Karpas-422 (cell line): ENCODE measurements around the gene TFF3. TPM values are rescaled to one million over a fixed set of nuclear protein-coding genes. Genes with fewer than 3 reads are reported as not detected.

Experiments
- DNase-seq: peaks from one replicate; pipeline ENCODE4 v3.0.0-alpha.2; 2015
- H2AFZ ChIP-seq: fragments of 200-600 bp; sonication (generic); 2 replicates; pipeline ENCODE4 v1.6.1; 2014; ENCODE audit warnings: antibody characterized with exemption, low read length, mixed read lengths
- H3K27ac ChIP-seq: fragments of 200-600 bp; sonication (generic); 2 replicates; pipeline ENCODE4 v1.5.1; 2014; ENCODE audit warnings: mild to moderate bottlenecking, low read length, moderate library complexity
- H3K27me3 ChIP-seq: fragments of 200-600 bp; sonication (generic); 2 replicates; pipeline ENCODE4 v1.6.1; 2014; ENCODE audit warnings: low read length, mixed read lengths
- H3K36me3 ChIP-seq: fragments of 200-600 bp; sonication (generic); 2 replicates; pipeline ENCODE4 v1.6.1; 2014; ENCODE audit warnings: low read length, mixed read lengths; ENCODE audit not compliant: insufficient read depth
- H3K4me1 ChIP-seq: fragments of 200-600 bp; sonication (generic); 2 replicates; pipeline ENCODE4 v1.6.1; 2014; ENCODE audit warnings: mild to moderate bottlenecking, low read length, mixed read lengths
- H3K4me2 ChIP-seq: fragments of 200-600 bp; sonication (generic); 2 replicates; pipeline ENCODE4 v1.6.1; 2014; ENCODE audit warnings: low read length, low read depth, mild to moderate bottlenecking; ENCODE audit not compliant: poor library complexity, severe bottlenecking
- H3K4me3 ChIP-seq: fragments of 200-600 bp; sonication (generic); 2 replicates; pipeline ENCODE4 v1.5.1; 2014; ENCODE audit warnings: mild to moderate bottlenecking, antibody characterized with exemption, low read length, mixed read lengths
- H3K79me2 ChIP-seq: fragments of 200-600 bp; sonication (generic); 2 replicates; pipeline ENCODE4 v1.6.1; 2014; ENCODE audit warnings: mild to moderate bottlenecking, low read length, mixed read lengths
- H3K9ac ChIP-seq: fragments of 200-600 bp; sonication (generic); 2 replicates; pipeline ENCODE4 v1.6.0; 2014; ENCODE audit warnings: low read length
- H3K9me2 ChIP-seq: fragments of 200-600 bp; sonication (generic), shearing (Covaris generic); replicated peaks from 2 replicates; pipeline ENCODE4 v1.6.0; 2014; ENCODE audit warnings: mild to moderate bottlenecking, low read length, moderate library complexity; ENCODE audit not compliant: insufficient read depth
- H3K9me3 ChIP-seq: fragments of 300-700, 200-600 bp; sonication (generic); 2 replicates; pipeline ENCODE4 v1.6.1; 2014; ENCODE audit warnings: low read length, mixed read lengths
- H4K20me1 ChIP-seq: fragments of 200-600 bp; sonication (generic); 2 replicates; pipeline ENCODE4 v1.6.1; 2014; ENCODE audit warnings: mild to moderate bottlenecking, antibody characterized with exemption, low read length, low read depth; ENCODE audit not compliant: insufficient read depth
- total RNA-seq: library from RNA; depleted of rRNA; stranded (reverse); fragments of >200 nt; shearing (Covaris generic); gene quantifications from 2 replicates; pipeline ENCODE4 v1.2.3, GENCODE V29; 2014; ENCODE audit warnings: low replicate concordance

TFF3 gene
- total RNA-seq, 1 experiment from 2014 or later: not detected

DNA sequence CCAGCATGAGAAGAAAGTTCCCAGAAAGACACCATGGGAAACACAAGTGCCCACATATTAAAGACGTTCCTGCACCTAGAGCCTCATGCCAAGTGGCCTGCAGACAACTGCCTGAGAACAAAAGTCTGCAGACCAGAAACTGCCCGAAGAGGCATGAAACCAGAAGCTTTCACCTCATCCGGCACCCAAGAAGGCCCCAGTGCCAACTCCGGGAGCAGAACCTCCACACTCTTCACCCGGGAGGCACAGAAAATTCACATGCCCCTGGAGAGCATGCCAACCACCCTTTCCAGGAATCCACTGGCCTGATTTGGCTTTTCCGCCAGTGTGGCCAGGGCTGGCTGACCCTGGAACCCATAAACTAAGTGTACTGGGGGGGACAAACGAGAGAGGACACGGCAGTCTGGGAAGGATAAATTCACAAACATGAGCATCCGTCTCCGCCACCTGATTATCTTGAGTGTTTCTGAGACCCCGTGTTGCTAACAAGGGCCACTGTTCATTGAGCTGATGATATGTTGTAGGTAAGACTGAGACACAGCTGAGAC lies 28.8 kb upstream of the TFF3 start:
- no peaks in the 10 kb centered on the region for H3K79me2 ChIP-seq
- no peaks in the 10 kb centered on the region for H3K9me2 ChIP-seq
- H4K20me1 ChIP-seq: no peaks in the 10 kb centered on the region
- no peak overlapping the region for H3K9ac ChIP-seq
- no peaks in the 10 kb centered on the region for H3K4me1 ChIP-seq
- DNase-seq: no peak
- H3K9me3 ChIP-seq: no peaks in the 10 kb centered on the region
- H2AFZ ChIP-seq: no peak overlapping the region
- no peaks in the 10 kb centered on the region for H3K36me3 ChIP-seq
- H3K27ac ChIP-seq: no peak overlapping the region
- no peaks in the 10 kb centered on the region for H3K27me3 ChIP-seq
- H3K4me3 ChIP-seq: no peak overlapping the region
- no peak overlapping the region for H3K4me2 ChIP-seq

DNA sequence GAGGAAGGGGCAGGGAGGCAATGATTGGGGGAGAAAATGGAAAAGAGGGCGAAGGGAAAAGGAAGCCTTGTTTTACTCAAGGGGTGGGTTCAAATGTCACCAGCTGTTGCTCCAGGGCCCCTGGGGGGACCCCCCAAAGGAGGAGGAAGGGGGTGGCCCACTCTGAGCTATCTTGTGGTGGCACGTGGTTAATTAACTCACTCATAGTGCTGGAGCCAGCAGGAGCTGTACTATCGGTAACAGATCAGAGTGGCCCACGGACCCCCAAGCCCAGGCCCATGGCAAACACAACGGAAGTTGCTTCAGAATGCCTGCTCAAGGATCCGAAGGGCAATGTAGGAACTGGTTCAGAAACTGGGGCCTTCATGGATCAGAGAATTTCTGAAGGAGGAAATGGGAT lies 28.3 kb upstream of the TFF3 start:
- H3K36me3 ChIP-seq: no peaks in the 10 kb centered on the region
- H3K9ac ChIP-seq: no peak overlapping the region
- H3K27ac ChIP-seq: no peak overlapping the region
- no peaks in the 10 kb centered on the region for H3K4me1 ChIP-seq
- no peaks in the 10 kb centered on the region for H3K27me3 ChIP-seq
- no peaks in the 10 kb centered on the region for H3K9me2 ChIP-seq
- no peaks in the 10 kb centered on the region for H3K9me3 ChIP-seq
- H2AFZ ChIP-seq: no peak overlapping the region
- H3K4me2 ChIP-seq: no peak overlapping the region
- H3K79me2 ChIP-seq: no peaks in the 10 kb centered on the region
- DNase-seq: no peak
- no peak overlapping the region for H3K4me3 ChIP-seq
- H4K20me1 ChIP-seq: no peaks in the 10 kb centered on the region

DNA sequence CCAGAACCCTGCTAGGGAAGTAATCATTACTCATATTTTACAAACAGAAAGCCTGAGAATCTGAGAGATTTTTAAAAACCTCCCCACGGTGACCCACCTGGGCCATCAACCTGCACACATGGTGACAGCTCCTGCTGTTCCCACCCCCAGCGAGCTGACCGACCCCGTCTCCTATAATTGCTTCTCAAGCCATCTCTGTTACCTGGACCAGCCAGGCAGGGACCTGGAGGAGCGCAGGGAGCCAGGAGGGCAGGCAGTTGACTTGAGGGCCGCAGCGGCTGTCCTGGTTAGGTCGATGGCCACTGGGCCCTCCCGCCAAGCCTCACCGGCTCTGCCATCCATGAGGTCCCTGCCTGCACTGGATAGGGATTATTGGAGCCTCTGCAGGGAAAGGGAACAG lies 27.9 kb upstream of the TFF3 start:
- no peak for DNase-seq
- Histone ChIP-seq H3K4me1 (no peaks in the 10 kb centered on the region), H3K9me3 (no peaks in the 10 kb centered on the region), H3K4me2 (no peak overlapping the region), H3K79me2 (no peaks in the 10 kb centered on the region), H3K4me3 (no peak overlapping the region), H3K36me3 (no peaks in the 10 kb centered on the region), H2AFZ (no peak overlapping the region), H3K9me2 (no peaks in the 10 kb centered on the region), H3K27ac (no peak overlapping the region), H3K9ac (no peak overlapping the region), H3K27me3 (no peaks in the 10 kb centered on the region), H4K20me1 (peaks cover 3% of the 10 kb centered on the region; the same call in 1 of the 2 replicates)

DNA sequence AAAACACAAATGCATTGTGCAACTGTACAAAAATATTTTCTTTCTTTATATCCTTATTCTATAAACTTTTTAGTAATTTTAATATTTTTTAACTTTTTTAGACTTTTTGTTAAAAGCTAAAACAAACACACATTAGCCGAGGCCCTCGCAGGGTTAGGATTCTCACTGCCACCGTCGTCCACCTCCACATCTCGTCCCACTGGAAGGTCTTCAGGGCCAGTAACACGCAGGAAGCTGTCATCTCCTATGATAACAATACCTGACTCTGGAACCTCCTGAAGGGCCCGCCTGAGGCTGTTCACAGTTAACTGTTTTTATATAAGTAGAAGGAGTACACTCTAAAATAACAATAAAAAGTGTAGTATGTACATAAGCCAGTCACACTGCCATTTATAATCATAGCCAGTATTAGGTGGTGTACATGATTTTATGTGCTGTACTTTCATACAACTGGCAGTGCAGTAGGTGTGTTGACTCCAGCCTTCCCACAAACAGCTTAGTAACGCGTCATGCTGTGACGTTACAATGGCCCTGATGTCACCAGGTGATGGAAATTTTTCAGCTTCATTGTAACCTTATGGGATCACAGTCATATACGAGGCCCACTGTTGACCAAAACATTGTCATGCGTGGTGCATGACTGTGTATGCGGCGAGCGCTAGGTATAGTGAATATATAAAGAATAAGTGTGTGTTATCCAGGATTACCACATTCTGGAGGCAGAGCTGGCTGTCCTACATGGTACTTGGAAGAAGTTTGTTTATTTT lies 26.8 kb upstream of the TFF3 start:
- Histone ChIP-seq H3K9me3 (no peaks in the 10 kb centered on the region), H3K9ac (no peak overlapping the region), H3K79me2 (no peaks in the 10 kb centered on the region), H3K27ac (no peak overlapping the region), H2AFZ (no peak overlapping the region), H3K27me3 (no peaks in the 10 kb centered on the region), H4K20me1 (peaks cover 4% of the 10 kb centered on the region; the same call in 1 of the 2 replicates), H3K4me3 (no peak overlapping the region), H3K36me3 (no peaks in the 10 kb centered on the region), H3K9me2 (no peaks in the 10 kb centered on the region), H3K4me2 (no peak overlapping the region), H3K4me1 (no peaks in the 10 kb centered on the region)
- no peak for DNase-seq

DNA sequence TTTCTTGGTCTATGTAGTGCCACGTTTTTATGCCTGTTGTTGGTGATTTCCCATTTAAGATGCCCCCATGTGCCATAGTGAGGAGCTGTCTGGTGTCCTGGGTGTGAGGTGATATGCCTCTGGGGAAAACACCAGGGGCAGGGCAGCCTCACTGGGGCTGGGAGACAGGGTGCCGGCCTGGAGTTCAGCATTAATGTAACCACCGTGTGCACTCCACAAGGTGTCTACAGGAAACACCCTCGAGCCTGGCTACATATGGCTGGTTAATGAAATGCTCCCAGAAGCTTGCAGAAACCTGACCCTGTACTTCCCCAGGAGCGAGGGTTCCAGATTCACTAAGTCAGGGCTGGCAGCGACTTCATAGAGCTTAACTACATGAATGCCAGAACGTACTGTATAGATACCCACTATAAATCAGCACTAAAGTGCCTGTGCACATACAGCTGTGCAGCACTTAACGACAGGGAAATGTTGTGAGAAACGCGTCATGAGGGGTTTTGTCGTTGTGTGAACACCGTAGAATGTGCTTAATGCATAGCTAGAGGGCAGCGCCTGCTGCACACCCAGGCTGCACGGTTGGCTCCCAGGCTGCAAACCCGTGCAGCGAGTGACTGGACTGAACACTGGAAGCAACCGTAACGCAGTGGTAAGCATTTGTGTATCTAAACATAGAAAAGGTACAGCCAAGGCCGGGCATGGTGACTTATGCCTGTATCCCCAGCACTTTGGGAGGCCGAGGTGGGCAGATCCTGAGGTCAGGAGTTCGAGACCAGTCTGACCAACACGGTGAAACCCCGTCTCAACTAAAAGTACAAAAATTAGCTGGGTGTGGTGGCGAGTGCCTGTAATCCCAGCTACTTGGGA lies 25.2 kb upstream of the TFF3 start:
- no peaks in the 10 kb centered on the region for H3K9me3 ChIP-seq
- no peaks in the 10 kb centered on the region for H3K27me3 ChIP-seq
- peaks cover 4% of the 10 kb centered on the region; the same call in 1 of the 2 replicates for H4K20me1 ChIP-seq
- no peak for DNase-seq
- no peak overlapping the region for H3K4me3 ChIP-seq
- no peak overlapping the region for H3K9ac ChIP-seq
- H3K36me3 ChIP-seq: no peaks in the 10 kb centered on the region
- peaks cover 6% of the 10 kb centered on the region; the same call in 1 of the 2 replicates for H3K4me1 ChIP-seq
- H3K27ac ChIP-seq: no peak overlapping the region
- no peak overlapping the region for H2AFZ ChIP-seq
- no peaks in the 10 kb centered on the region for H3K79me2 ChIP-seq
- no peak overlapping the region for H3K4me2 ChIP-seq
- H3K9me2 ChIP-seq: no peaks in the 10 kb centered on the region

DNA sequence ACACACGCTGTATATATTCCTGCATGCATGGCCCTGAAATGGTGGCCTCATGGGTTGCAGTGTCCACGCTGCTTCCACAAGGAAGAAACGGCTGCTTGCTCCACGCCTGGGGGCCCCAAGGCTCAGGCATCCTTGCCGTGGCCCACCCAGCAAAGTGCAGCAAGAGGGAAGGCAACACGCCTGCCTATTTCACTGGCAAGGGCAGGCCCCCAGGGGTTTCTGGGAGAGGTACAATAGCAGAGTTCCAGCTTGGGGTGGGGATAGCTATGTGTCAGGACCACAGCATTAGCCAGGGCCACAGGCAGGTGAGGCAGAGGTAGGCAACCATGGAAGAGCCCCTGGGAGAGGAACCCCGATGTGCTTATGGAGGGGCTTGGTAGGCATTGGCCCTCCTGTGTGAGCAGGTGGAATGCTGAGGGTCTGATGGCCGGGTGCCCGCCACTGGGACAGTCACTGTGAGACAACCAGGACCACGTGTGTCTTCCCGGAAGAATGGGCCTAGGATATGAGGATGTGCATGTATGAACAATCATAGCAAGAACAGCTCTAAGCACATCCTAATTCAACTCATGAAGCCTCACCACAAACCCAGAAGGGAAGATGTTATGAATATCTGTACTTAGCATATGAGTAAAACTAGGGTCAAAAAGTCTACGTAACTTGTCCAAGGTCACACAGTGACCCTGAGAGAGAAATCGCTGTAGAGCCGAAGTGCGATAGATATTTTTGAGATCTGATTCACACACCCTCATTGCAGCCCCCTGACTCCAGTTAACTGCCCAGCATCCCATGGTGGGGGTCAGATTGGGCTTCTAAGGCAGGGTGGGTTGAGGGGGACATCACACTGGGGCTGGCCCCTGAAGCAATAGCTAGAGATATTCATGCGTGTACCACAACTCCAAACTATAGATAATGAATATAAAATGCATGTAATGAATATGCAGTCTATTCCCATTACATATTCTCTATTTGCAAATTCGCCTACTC lies 23.8 kb upstream of the TFF3 start:
- no peaks in the 10 kb centered on the region for H3K9me3 ChIP-seq

DNA sequence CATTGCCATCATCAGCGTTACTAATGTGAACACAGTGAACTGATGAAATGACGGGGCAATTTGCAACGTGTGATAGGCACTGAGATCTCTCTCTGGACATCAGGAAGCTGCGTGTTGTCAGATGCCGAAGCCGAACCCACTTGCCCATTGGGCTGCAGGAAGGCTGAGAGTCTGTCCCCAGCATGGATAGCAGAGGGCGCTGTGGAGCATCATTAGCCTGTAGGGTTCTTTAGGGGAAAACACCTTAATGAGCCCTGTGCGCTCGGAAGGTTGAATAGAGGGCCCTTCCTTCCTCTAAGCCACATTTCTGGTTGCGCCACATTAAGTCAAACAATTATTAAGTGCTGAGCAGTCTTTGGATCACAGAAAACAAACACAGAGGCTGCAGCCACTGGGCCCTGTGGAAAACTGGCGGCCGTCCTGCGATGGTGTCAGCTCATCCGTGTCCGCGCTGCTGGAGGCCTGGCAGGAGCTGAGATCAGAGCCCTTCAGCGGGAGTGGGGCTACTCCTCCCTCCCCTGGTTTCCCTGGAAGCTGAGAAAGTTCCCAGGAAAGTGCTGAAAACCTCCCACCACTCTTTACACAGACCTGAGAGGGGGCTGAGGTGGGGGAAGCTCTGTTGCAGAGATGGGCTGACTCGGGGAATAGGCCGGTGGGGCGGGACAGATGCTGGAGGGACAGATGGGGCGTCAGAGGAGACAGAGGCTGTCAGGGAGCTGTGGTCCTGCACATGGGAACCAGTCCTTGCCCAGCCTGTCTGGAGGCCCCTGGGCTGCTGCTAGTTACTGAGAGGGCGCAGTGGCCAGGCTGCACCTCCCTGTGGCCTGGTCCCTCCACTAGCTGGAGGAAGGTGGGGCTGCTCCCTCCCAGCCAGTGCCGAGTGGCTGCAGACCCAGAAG lies 22.9 kb upstream of the TFF3 start:
- no peaks in the 10 kb centered on the region for H3K79me2 ChIP-seq
- no peak overlapping the region for H3K27ac ChIP-seq
- DNase-seq: peak; percentile 86
- H4K20me1 ChIP-seq: peaks cover 4% of the 10 kb centered on the region; the same call in 1 of the 2 replicates
- no peak overlapping the region for H3K4me3 ChIP-seq
- no peaks in the 10 kb centered on the region for H3K9me2 ChIP-seq
- no peak overlapping the region for H3K9ac ChIP-seq
- H3K4me2 ChIP-seq: no peak overlapping the region
- H3K4me1 ChIP-seq: peaks cover 6% of the 10 kb centered on the region; the same call in 1 of the 2 replicates
- H3K9me3 ChIP-seq: no peaks in the 10 kb centered on the region
- H3K27me3 ChIP-seq: no peaks in the 10 kb centered on the region
- H3K36me3 ChIP-seq: no peaks in the 10 kb centered on the region
- no peak overlapping the region for H2AFZ ChIP-seq

More for the DNA sequence above, 23.8 kb upstream of the TFF3 start:
- H3K9me2 ChIP-seq: no peaks in the 10 kb centered on the region
- no peak for DNase-seq
- no peak overlapping the region for H3K9ac ChIP-seq
- no peaks in the 10 kb centered on the region for H3K36me3 ChIP-seq
- peaks cover 6% of the 10 kb centered on the region; the same call in 1 of the 2 replicates for H3K4me1 ChIP-seq
- no peaks in the 10 kb centered on the region for H3K79me2 ChIP-seq
- no peak overlapping the region for H3K27ac ChIP-seq
- peaks cover 4% of the 10 kb centered on the region; the same call in 1 of the 2 replicates for H4K20me1 ChIP-seq
- no peak overlapping the region for H3K4me3 ChIP-seq
- H2AFZ ChIP-seq: no peak overlapping the region
- H3K27me3 ChIP-seq: no peaks in the 10 kb centered on the region
- H3K4me2 ChIP-seq: no peak overlapping the region
